AG04449 (cell line): ENCODE data around the gene TTYH2.

ENCODE experiments used
- CTCF ChIA-PET: fragments of 350-600 bp; formaldehyde crosslinking; extraction: SDS; loops from one replicate; lab custom pipeline; 2021; ENCODE audit warnings: antibody characterized with exemption; lab: Yijun Ruan, JAX
- POLR2A ChIA-PET: fragments of 400-600, 350-600 bp; formaldehyde crosslinking; extraction: SDS; loops from one replicate; lab custom pipeline; 2020; ENCODE audit warnings: antibody characterized with exemption, inconsistent platforms; lab: Yijun Ruan, JAX
- DNase-seq: peaks from one replicate; pipeline ENCODE4 v3.0.0-alpha.2; 2010; ENCODE audit warnings: low read depth, low spot score
- H3K4me3 ChIP-seq: 2 replicates; pipeline ENCODE4 v1.5.1; 2011; ENCODE audit warnings: low read depth, mild to moderate bottlenecking, control low read depth, low read length
- TF ChIP-seq, protein P1 (sequence below): IDR thresholded peaks from one replicate; pipeline ENCODE4 v1.5.1; 2011; ENCODE audit warnings: mild to moderate bottlenecking, moderate library complexity, low read length, control low read depth, inconsistent platforms; ENCODE audit not compliant: insufficient read depth; ENCODE audit errors: missing control alignments

Gene TTYH2

DNA sequence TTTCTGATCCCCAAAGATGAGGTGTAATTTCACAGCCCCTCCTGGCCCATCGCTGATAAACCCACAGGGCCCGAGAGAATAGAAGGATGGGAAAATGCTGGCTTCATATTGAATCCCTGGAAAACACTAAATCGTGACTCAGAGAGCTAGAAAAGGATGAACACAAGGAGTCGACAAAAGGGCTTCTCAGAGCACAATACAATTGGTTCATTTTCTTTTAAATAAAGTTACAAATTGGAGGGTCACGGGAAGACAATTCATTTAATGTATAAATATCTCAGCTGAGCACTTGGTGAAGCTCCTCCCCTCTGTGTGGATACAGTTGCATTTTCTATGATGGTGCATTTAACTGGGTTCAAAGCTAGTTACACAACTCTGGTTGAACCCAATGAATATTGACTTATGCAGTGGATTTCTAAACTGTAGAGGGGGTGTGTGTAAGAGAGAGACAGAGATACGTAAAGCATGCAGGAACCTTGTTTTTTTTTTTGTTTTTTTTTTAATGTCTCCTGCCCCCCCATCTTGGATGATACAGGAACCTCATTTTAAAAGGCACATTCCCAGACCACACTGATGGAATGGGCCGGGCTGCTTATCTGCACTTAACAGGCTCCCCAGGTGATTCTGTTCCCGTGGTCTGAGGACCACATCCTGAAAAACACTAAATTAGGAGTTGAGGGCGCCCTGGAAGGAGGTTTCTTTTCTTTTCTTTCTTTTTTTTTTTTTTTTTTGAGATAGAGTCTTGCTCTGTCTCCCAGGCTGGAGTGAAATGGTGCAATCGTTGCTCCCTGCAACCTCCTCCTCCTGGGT is 14.1 kb downstream of the TTYH2 start:
- ChIA-PET CTCF (interaction anchor here (0.9 kb wide), 1 partner anchor 69 kb away, joined by 3 read pairs; no protein-coding TSS in a partner anchor), POLR2A (no interaction called here)
- TF ChIP-seq, protein P1, sequence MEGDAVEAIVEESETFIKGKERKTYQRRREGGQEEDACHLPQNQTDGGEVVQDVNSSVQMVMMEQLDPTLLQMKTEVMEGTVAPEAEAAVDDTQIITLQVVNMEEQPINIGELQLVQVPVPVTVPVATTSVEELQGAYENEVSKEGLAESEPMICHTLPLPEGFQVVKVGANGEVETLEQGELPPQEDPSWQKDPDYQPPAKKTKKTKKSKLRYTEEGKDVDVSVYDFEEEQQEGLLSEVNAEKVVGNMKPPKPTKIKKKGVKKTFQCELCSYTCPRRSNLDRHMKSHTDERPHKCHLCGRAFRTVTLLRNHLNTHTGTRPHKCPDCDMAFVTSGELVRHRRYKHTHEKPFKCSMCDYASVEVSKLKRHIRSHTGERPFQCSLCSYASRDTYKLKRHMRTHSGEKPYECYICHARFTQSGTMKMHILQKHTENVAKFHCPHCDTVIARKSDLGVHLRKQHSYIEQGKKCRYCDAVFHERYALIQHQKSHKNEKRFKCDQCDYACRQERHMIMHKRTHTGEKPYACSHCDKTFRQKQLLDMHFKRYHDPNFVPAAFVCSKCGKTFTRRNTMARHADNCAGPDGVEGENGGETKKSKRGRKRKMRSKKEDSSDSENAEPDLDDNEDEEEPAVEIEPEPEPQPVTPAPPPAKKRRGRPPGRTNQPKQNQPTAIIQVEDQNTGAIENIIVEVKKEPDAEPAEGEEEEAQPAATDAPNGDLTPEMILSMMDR: no peak
- no peak overlapping the region for H3K4me3 ChIP-seq
- no peak for DNase-seq

GRCh38 chr17:74228306-74228978 is 15.1 kb downstream of the TTYH2 start:
- ChIA-PET CTCF (no interaction called here), POLR2A (no interaction called here)
- TF ChIP-seq, protein P1: no peak
- DNase-seq: no peak
- H3K4me3 ChIP-seq: no peak overlapping the region

GRCh38 chr17:74230896-74231295 is 17.5 kb downstream of the TTYH2 start:
- DNase-seq: no peak
- POLR2A ChIA-PET: no interaction called here
- CTCF ChIA-PET: no interaction called here
- TF ChIP-seq, protein P1: no peak
- no peak overlapping the region for H3K4me3 ChIP-seq

GRCh38 chr17:74231928-74232907 is 18.8 kb downstream of the TTYH2 start:
- POLR2A ChIA-PET: no interaction called here
- H3K4me3 ChIP-seq: no peak overlapping the region
- DNase-seq: no peak
- TF ChIP-seq, protein P1: no peak
- CTCF ChIA-PET: interaction anchor here (1.3 kb wide), 1 partner anchor 29 kb away, joined by 3 read pairs; the partner anchor contains the start of gene RPL38

GRCh38 chr17:74233937-74234336 is 20.6 kb downstream of the TTYH2 start:
- ChIA-PET POLR2A (no interaction called here), CTCF (interaction anchor here (0.7 kb wide), 1 partner anchor 30 kb away, joined by 3 read pairs; no protein-coding TSS in a partner anchor)
- TF ChIP-seq, protein P1: no peak

More at GRCh38 chr17:74233937-74234336, 20.6 kb downstream of the TTYH2 start:
- no peak for DNase-seq
- H3K4me3 ChIP-seq: no peak overlapping the region
